HEK293 (cell line): ENCODE data around the gene RPAP3.
A peak's percentile ranks its signal among the peaks of the same experiment; 100 is the strongest.

Experiments
- CTCF ChIA-PET: fragments of 350-600 bp; formaldehyde crosslinking; extraction: SDS; loops from one replicate; lab custom pipeline; 2021; ENCODE audit warnings: antibody characterized with exemption; lab: Yijun Ruan, JAX
- POLR2A ChIA-PET: fragments of 300-600 bp; formaldehyde crosslinking; extraction: SDS; loops from one replicate; lab custom pipeline; 2020; ENCODE audit warnings: antibody characterized with exemption, inconsistent platforms; lab: Yijun Ruan, JAX
- H3K27ac ChIP-seq: fragments of 200-500 bp; sonication (Bioruptor generic); 2 replicates; pipeline ENCODE4 v1.5.1; 2014; ENCODE audit warnings: low read depth, low read length, control low read depth, inconsistent platforms; ENCODE audit errors: extremely low read depth
- H3K36me3 ChIP-seq, 2 experiments: fragments of 200-500 bp in 1 of 2; sonication (Bioruptor generic) in 1 of 2; 1 replicate in 1 of 2; 2 replicates in 1 of 2; pipeline ENCODE4 v1.5.1; 2014 to 2017; ENCODE audit warnings: inconsistent platforms in 2 of 2, low read length in 2 of 2; ENCODE audit not compliant: control insufficient read depth in 2 of 2, insufficient read depth in 1 of 2
- H3K4me1 ChIP-seq: fragments of 200-500 bp; sonication (Bioruptor generic); 2 replicates; pipeline ENCODE4 v1.5.1; 2014; ENCODE audit warnings: mild to moderate bottlenecking, low read length, inconsistent platforms; ENCODE audit not compliant: control insufficient read depth, insufficient read depth
- H3K4me3 ChIP-seq: 2 replicates; pipeline ENCODE4 v1.5.1; 2011; ENCODE audit warnings: low read depth, mild to moderate bottlenecking, control low read depth, low read length, moderate library complexity
- H3K9me3 ChIP-seq: fragments of 200-500 bp; sonication (Bioruptor generic); 2 replicates; pipeline ENCODE4 v1.5.1; 2014; ENCODE audit warnings: low read depth, low read length, inconsistent platforms; ENCODE audit not compliant: control insufficient read depth, insufficient read depth
- EGR2 ChIP-seq: fragments of 450-650 bp; formaldehyde crosslinking; IDR thresholded peaks from 2 replicates; pipeline ENCODE4 v1.5.1; 2016; ENCODE audit warnings: low read depth, missing biosample characterization, missing genetic modification characterization
- GFI1B ChIP-seq: fragments of 450-650 bp; formaldehyde crosslinking; IDR thresholded peaks from 2 replicates; pipeline ENCODE4 v1.5.1; 2016; ENCODE audit warnings: missing biosample characterization, missing genetic modification characterization
- GLI4 ChIP-seq: fragments of 450-650 bp; formaldehyde crosslinking; IDR thresholded peaks from 2 replicates; pipeline ENCODE4 v1.5.1; 2016; ENCODE audit warnings: missing biosample characterization, missing genetic modification characterization
- KLF7 ChIP-seq: fragments of 450-650 bp; formaldehyde crosslinking; IDR thresholded peaks from 2 replicates; pipeline ENCODE4 v1.5.1; 2016; ENCODE audit warnings: missing biosample characterization, missing genetic modification characterization, borderline replicate concordance
- KLF9 ChIP-seq: fragments of 450-650 bp; formaldehyde crosslinking; IDR thresholded peaks from 2 replicates; pipeline ENCODE4 v1.5.1; 2016; ENCODE audit warnings: missing biosample characterization, missing genetic modification characterization, low read depth
- MEIS1 ChIP-seq: sonication (generic); formaldehyde crosslinking; IDR thresholded peaks from 2 replicates; pipeline ENCODE4 v1.8.1; 2022; ENCODE audit warnings: missing genetic modification reagents, mild to moderate bottlenecking, borderline replicate concordance
- MZF1 ChIP-seq: fragments of 450-650 bp; formaldehyde crosslinking; IDR thresholded peaks from 2 replicates; pipeline ENCODE4 v1.5.1; 2017; ENCODE audit warnings: missing biosample characterization, missing genetic modification characterization, borderline replicate concordance
- SP2 ChIP-seq: fragments of 450-650 bp; formaldehyde crosslinking; IDR thresholded peaks from 2 replicates; pipeline ENCODE4 v1.5.1; 2016; ENCODE audit warnings: missing biosample characterization, missing genetic modification characterization
- SP7 ChIP-seq: fragments of 450-650 bp; formaldehyde crosslinking; IDR thresholded peaks from 2 replicates; pipeline ENCODE4 v1.5.1; 2016; ENCODE audit warnings: missing biosample characterization, missing genetic modification characterization
- YY2 ChIP-seq: fragments of 450-650 bp; formaldehyde crosslinking; IDR thresholded peaks from 2 replicates; pipeline ENCODE4 v1.5.1; 2016; ENCODE audit warnings: missing biosample characterization, missing genetic modification characterization
- ZBTB10 ChIP-seq: fragments of 450-650 bp; formaldehyde crosslinking; IDR thresholded peaks from 2 replicates; pipeline ENCODE4 v1.5.1; 2016; ENCODE audit warnings: missing biosample characterization, missing genetic modification characterization
- ZNF146 ChIP-seq: fragments of 450-650 bp; formaldehyde crosslinking; IDR thresholded peaks from 2 replicates; pipeline ENCODE4 v1.5.1; 2016; ENCODE audit warnings: missing biosample characterization, missing genetic modification characterization
- ZNF2 ChIP-seq: fragments of 450-650 bp; formaldehyde crosslinking; IDR thresholded peaks from 2 replicates; pipeline ENCODE4 v1.5.1; 2016; ENCODE audit warnings: missing biosample characterization, missing genetic modification characterization
- ZNF23 ChIP-seq: fragments of 450-650 bp; formaldehyde crosslinking; IDR thresholded peaks from 2 replicates; pipeline ENCODE4 v1.5.1; 2016; ENCODE audit warnings: missing biosample characterization, missing genetic modification characterization, borderline replicate concordance
- ZNF239 ChIP-seq: fragments of 450-650 bp; formaldehyde crosslinking; IDR thresholded peaks from 2 replicates; pipeline ENCODE4 v1.5.1; 2016; ENCODE audit warnings: missing biosample characterization, missing genetic modification characterization
- ZNF311 ChIP-seq: fragments of 450-650 bp; formaldehyde crosslinking; IDR thresholded peaks from 2 replicates; pipeline ENCODE4 v1.5.1; 2017; ENCODE audit warnings: missing biosample characterization, missing genetic modification characterization, borderline replicate concordance
- ZNF341 ChIP-seq: fragments of 450-650 bp; formaldehyde crosslinking; IDR thresholded peaks from 2 replicates; pipeline ENCODE4; 2016; ENCODE audit warnings: low read depth, missing biosample characterization, missing genetic modification characterization
- ZNF354C ChIP-seq: fragments of 450-650 bp; formaldehyde crosslinking; IDR thresholded peaks from 2 replicates; pipeline ENCODE4 v1.5.1; 2016; ENCODE audit warnings: missing biosample characterization, missing genetic modification characterization, low read depth, borderline replicate concordance
- ZNF391 ChIP-seq: fragments of 450-650 bp; formaldehyde crosslinking; IDR thresholded peaks from 2 replicates; pipeline ENCODE4 v1.5.1; 2016; ENCODE audit warnings: low read depth, missing biosample characterization, missing genetic modification characterization, borderline replicate concordance
- ZNF398 ChIP-seq: fragments of 450-650 bp; formaldehyde crosslinking; IDR thresholded peaks from 2 replicates; pipeline ENCODE4 v1.5.1; 2017; ENCODE audit warnings: missing biosample characterization, missing genetic modification characterization
- ZNF426 ChIP-seq: fragments of 450-650 bp; formaldehyde crosslinking; IDR thresholded peaks from 2 replicates; pipeline ENCODE4 v1.5.1; 2017; ENCODE audit warnings: missing biosample characterization, missing genetic modification characterization, mild to moderate bottlenecking, inconsistent platforms, moderate library complexity
- ZNF521 ChIP-seq: fragments of 450-650 bp; formaldehyde crosslinking; IDR thresholded peaks from 2 replicates; pipeline ENCODE4 v1.5.1; 2017; ENCODE audit warnings: missing biosample characterization, mild to moderate bottlenecking, missing genetic modification characterization
- ZNF621 ChIP-seq: fragments of 450-650 bp; formaldehyde crosslinking; IDR thresholded peaks from 2 replicates; pipeline ENCODE4 v1.5.1; 2017; ENCODE audit warnings: missing biosample characterization, missing genetic modification characterization
- ZNF626 ChIP-seq: fragments of 450-650 bp; sonication (Bioruptor Pico); formaldehyde crosslinking; IDR thresholded peaks from 2 replicates; pipeline ENCODE4 v1.5.1; 2018; ENCODE audit warnings: missing biosample characterization, missing genetic modification characterization, inconsistent platforms
- ZNF701 ChIP-seq: fragments of 450-650 bp; formaldehyde crosslinking; IDR thresholded peaks from 2 replicates; pipeline ENCODE4 v1.5.1; 2016; ENCODE audit warnings: missing biosample characterization, missing genetic modification characterization
- ZNF830 ChIP-seq: fragments of 450-650 bp; IDR thresholded peaks from 2 replicates; pipeline ENCODE4 v1.5.0; 2018; ENCODE audit warnings: missing biosample characterization, missing genetic modification characterization, low read depth, mild to moderate bottlenecking, moderate library complexity
- ZSCAN16 ChIP-seq: fragments of 450-650 bp; formaldehyde crosslinking; IDR thresholded peaks from 2 replicates; pipeline ENCODE4 v1.5.1; 2016; ENCODE audit warnings: missing biosample characterization, missing genetic modification characterization
- TF ChIP-seq, protein P1 (sequence below): fragments of 450-650 bp; formaldehyde crosslinking; IDR thresholded peaks from 2 replicates; pipeline ENCODE4 v1.5.1; 2016; ENCODE audit warnings: missing biosample characterization, missing genetic modification characterization, borderline replicate concordance
- TF ChIP-seq, protein P2 (sequence below): fragments of 450-650 bp; formaldehyde crosslinking; IDR thresholded peaks from 2 replicates; pipeline ENCODE4 v1.5.1; 2016; ENCODE audit warnings: missing biosample characterization, missing genetic modification characterization

The RPAP3 gene

DNA sequence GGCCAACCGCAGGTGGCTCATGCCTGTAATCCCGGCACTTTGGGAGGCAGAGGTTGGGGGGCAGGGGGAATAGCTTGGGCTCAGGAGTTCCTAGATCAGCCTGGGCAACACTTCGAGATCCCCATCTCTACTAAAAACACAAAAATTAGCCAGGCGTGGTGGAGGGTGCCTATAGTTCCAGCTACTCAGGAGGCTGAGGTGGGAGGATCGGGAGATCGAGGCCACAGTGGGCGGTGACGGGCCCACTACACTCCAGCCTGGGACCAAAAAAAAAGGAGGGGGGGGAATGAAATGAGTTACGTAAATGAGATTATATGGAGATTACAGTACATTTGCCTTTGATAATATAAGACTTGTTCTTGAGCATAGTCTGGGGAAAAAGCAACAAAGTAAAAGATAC is 1.1 kb downstream of the RPAP3 start (continued):
- TF ChIP-seq ZNF626 (tag by site-specific recombination) = no peak
- TF ChIP-seq, protein P1, sequence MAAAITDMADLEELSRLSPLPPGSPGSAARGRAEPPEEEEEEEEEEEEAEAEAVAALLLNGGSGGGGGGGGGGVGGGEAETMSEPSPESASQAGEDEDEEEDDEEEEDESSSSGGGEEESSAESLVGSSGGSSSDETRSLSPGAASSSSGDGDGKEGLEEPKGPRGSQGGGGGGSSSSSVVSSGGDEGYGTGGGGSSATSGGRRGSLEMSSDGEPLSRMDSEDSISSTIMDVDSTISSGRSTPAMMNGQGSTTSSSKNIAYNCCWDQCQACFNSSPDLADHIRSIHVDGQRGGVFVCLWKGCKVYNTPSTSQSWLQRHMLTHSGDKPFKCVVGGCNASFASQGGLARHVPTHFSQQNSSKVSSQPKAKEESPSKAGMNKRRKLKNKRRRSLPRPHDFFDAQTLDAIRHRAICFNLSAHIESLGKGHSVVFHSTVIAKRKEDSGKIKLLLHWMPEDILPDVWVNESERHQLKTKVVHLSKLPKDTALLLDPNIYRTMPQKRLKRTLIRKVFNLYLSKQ (tag by site-specific recombination) = no peak
- TF ChIP-seq, protein P2, sequence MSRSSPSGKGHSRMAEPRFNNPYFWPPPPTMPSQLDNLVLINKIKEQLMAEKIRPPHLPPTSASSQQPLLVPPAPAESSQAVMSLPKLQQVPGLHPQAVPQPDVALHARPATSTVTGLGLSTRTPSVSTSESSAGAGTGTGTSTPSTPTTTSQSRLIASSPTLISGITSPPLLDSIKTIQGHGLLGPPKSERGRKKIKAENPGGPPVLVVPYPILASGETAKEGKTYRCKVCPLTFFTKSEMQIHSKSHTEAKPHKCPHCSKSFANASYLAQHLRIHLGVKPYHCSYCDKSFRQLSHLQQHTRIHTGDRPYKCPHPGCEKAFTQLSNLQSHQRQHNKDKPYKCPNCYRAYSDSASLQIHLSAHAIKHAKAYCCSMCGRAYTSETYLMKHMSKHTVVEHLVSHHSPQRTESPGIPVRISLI (tag by site-specific recombination) = no peak
- 0 out of 2 replicates have a peak, but pooled peaks have one; percentile 5 for TF ChIP-seq EGR2
- no peak for TF ChIP-seq ZNF521 (tag by site-specific recombination)
- no peak for TF ChIP-seq ZNF341 (tag by site-specific recombination)
- TF ChIP-seq ZNF23 (tag by site-specific recombination) = no peak
- TF ChIP-seq MZF1 (tag by site-specific recombination) = no peak
- TF ChIP-seq, all 188 proteins: peak for 4

- Histone ChIP-seq H3K4me1 (no peaks in the 10 kb centered on the region), H3K9me3 (no peaks in the 10 kb centered on the region), H3K4me3 (no peak overlapping the region), H3K36me3 (peaks cover 42 to 47% of the 10 kb centered on the region in 2 experiments), H3K27ac (no peak overlapping the region)
- TF ChIP-seq ZNF239 = no peak
- TF ChIP-seq ZNF2 (tag by site-specific recombination) = no peak
- no peak for TF ChIP-seq SP2
- no peak for TF ChIP-seq SP7 (tag by site-specific recombination)
- TF ChIP-seq ZSCAN16 (tag by site-specific recombination) = no peak
- no peak for TF ChIP-seq ZBTB10 (tag by site-specific recombination)
- no peak for TF ChIP-seq ZNF146
- no peak for TF ChIP-seq ZNF398 (tag by site-specific recombination)
- no peak for TF ChIP-seq YY2 (tag by site-specific recombination)
- ChIA-PET POLR2A (no interaction called here), CTCF (no interaction called here)
These were observed 5.6 kb downstream of the RPAP3 start for GRCh38 chr12:47700263-47700662.

- no peaks in the 10 kb centered on the region for H3K9me3 ChIP-seq
- ChIA-PET CTCF (interaction anchor here (0.6 to 1.2 kb wide), 4 partner anchors 12 to 62 kb away, joined by 3 to 6 read pairs (median 3); no protein-coding TSS in a partner anchor), POLR2A (interaction anchor here (0.6 kb wide), 1 partner anchor 1886 kb away, joined by 4 read pairs; no protein-coding TSS in a partner anchor)
- peaks cover 55 to 56% of the 10 kb centered on the region in 2 experiments for H3K36me3 ChIP-seq
- H3K4me3 ChIP-seq = no peak overlapping the region
- H3K27ac ChIP-seq = no peak overlapping the region
- H3K4me1 ChIP-seq = no peaks in the 10 kb centered on the region
- TF ChIP-seq ZNF311 (tag by site-specific recombination) (no peak), GLI4 (tag by site-specific recombination) (no peak), MEIS1 (CRISPR knock-in tag) (no peak), ZNF701 (tag by site-specific recombination) (no peak), SP7 (tag by site-specific recombination) (no peak), ZNF341 (tag by site-specific recombination) (no peak), KLF7 (no peak), ZNF621 (tag by site-specific recombination) (no peak), GFI1B (tag by site-specific recombination) (no peak), ZNF391 (tag by site-specific recombination) (no peak), KLF9 (no peak), ZNF354C (no peak), ZNF426 (tag by site-specific recombination) (no peak), ZNF830 (tag by site-specific recombination) (no peak)
These were observed 7.2 kb downstream of the RPAP3 start for GRCh38 chr12:47698631-47699030.
